ENCODE results near the gene NUAK2. TPM values are rescaled to one million over a fixed set of nuclear protein-coding genes. Genes with fewer than 3 reads are reported as not detected.

NUAK2 gene
- total RNA-seq, 3 donors from 2014 or later (not counting 1 experiment from before 2014, with no cell fraction given): 17.3 to 21.7 (median 21.5) TPM

DNA sequence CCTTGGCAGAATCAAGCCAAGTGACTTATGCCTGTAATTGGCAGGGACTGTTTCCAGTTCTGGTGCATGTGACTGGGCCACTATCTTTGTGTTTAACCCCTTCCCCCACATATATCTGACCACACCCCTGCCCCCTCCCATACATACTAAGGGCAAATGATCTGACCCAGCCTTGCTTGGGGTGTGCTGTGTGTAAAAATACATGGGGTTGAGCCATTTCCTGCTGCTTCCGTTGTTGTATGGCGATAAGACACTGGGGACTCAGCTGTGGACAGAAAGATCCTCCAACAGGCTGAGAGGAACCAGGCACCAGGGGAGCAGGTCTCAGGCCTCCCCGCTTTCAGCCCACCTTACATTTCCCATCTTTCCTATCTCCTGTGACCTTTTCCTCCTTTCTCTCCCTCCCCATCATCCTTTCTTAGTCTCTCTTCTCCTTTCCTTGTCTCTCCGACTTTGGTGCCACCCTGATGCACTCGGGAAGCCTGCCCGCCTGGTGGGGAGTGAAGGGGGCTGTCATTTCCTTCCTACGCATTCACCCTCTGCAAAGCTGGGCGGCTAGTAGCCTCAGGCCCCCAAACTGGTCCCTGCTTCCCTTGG lies 54.1 kb downstream of the NUAK2 start:
- Mint-ChIP-seq H3K4me1 (peaks cover 0 to 12% of the 10 kb centered on the region in 2 donors), H3K36me3 (no peaks in the 10 kb centered on the region), H3K27me3 (ENCODE audit: low read depth in 2 of 2) (peaks cover 0 to 5% of the 10 kb centered on the region in 2 donors), H3K27ac (no peak overlapping the region), H3K9me3 (no peaks in the 10 kb centered on the region), H3K4me3 (no peak overlapping the region)
- ATAC-seq: no peak
- peaks cover 11% of the 10 kb centered on the region for H3K4me1 ChIP-seq (ENCODE audit: control insufficient read depth, insufficient read depth, low read length)
- H3K4me3 ChIP-seq (ENCODE audit: low read length): no peak overlapping the region
- WGBS (ENCODE audit: insufficient coverage): 61% methylated on average over 7 of the region's 8 CpGs
- H3K27ac ChIP-seq (ENCODE audit: low read length): no peak overlapping the region
- no peaks in the 10 kb centered on the region for H3K9me3 ChIP-seq (ENCODE audit: control insufficient read depth, insufficient read depth, low read length)
- no peak for DNase-seq
- H3K27me3 ChIP-seq (ENCODE audit: control insufficient read depth, insufficient read depth, low read length): no peaks in the 10 kb centered on the region
- H3K36me3 ChIP-seq (ENCODE audit: control insufficient read depth, insufficient read depth, low read length): no peaks in the 10 kb centered on the region
- TF ChIP-seq, protein P1, sequence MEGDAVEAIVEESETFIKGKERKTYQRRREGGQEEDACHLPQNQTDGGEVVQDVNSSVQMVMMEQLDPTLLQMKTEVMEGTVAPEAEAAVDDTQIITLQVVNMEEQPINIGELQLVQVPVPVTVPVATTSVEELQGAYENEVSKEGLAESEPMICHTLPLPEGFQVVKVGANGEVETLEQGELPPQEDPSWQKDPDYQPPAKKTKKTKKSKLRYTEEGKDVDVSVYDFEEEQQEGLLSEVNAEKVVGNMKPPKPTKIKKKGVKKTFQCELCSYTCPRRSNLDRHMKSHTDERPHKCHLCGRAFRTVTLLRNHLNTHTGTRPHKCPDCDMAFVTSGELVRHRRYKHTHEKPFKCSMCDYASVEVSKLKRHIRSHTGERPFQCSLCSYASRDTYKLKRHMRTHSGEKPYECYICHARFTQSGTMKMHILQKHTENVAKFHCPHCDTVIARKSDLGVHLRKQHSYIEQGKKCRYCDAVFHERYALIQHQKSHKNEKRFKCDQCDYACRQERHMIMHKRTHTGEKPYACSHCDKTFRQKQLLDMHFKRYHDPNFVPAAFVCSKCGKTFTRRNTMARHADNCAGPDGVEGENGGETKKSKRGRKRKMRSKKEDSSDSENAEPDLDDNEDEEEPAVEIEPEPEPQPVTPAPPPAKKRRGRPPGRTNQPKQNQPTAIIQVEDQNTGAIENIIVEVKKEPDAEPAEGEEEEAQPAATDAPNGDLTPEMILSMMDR (IDR thresholded peaks at IDR 0.05): no peak
- intact Hi-C loops (cut with micrococcal nuclease): no loop called here

DNA sequence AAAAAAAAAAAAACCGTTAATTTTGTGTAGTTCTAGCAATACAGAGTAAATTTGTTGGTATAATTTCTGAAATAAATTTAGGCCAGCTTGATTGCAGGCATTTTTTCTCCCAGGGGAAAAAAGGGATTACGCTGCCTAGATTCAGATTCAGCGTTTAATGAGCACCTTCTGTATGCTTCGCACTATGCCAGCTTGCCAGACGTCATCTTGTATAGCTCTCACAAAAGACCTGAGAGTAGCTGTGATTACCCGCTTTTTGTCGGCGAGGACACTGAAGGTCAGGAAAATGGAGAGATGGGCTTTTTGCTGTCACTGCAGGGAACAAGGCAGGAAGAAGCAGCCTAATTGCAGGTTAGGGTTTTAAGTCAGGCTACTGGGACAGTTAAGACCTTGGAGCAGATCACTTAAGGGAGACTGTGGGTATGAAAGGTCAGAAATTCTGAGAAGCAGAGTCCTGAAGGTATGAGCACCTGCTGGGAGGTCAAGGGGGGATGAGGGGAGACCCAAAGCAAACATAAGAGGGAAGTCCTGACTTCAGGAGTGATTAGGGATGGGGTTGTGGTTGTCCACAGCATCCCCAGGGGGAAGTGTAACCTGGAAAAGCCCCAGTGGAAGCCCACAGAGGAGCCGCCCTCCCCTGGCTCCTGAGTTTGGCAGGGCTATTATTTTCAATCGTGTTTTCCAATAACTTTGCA lies 54.8 kb downstream of the NUAK2 start:
- Mint-ChIP-seq H3K36me3 (no peaks in the 10 kb centered on the region), H3K4me1 (peaks cover 0 to 15% of the 10 kb centered on the region in 2 donors), H3K27me3 (ENCODE audit: low read depth in 2 of 2) (peaks cover 0 to 8% of the 10 kb centered on the region in 2 donors), H3K9me3 (no peaks in the 10 kb centered on the region), H3K27ac (no peak overlapping the region), H3K4me3 (no peak overlapping the region)
- WGBS (ENCODE audit: insufficient coverage): 91% methylated on average over 10 of the region's 10 CpGs
- Histone ChIP-seq H3K9me3 (ENCODE audit: control insufficient read depth, insufficient read depth, low read length) (no peaks in the 10 kb centered on the region), H3K36me3 (ENCODE audit: control insufficient read depth, insufficient read depth, low read length) (no peaks in the 10 kb centered on the region), H3K27ac (ENCODE audit: low read length) (no peak overlapping the region), H3K27me3 (ENCODE audit: control insufficient read depth, insufficient read depth, low read length) (peaks cover 3% of the 10 kb centered on the region), H3K4me1 (ENCODE audit: control insufficient read depth, insufficient read depth, low read length) (peaks cover 14% of the 10 kb centered on the region), H3K4me3 (ENCODE audit: low read length) (no peak overlapping the region)
- intact Hi-C loops (cut with micrococcal nuclease): no loop called here
- DNase-seq (no peak), ATAC-seq (no peak)
- TF ChIP-seq, protein P1 (IDR thresholded peaks at IDR 0.05): no peak

DNA sequence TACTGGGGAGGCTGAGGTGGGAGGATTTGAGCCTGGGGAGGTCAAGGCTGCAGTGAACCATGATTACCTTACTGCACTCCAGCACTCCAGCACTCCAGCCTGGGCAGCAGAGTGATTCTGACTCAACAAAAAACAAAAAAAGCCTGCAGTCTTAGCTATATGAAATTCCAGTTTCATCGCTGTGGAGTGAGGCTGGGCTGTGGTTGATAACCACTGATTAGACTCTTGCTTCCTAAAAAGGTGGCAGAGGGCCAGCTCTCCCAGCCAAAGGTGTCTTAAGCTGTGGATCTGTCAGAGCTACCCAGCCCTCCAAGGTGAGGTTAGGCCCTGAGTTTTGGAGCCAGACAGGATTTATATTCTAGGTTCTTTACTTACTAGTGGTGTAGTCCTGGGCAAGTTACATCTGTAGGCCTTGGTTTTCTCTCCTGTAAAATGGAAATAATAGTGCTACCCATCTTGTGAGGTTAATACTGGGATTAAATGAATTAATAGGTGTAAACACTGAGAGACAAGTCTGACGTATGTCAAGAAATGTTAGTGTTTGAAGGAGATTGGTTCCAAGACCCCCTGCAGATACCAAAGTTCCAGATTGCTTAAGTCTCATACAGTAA lies 57.9 kb downstream of the NUAK2 start:
- intact Hi-C loops (cut with micrococcal nuclease): no loop called here
- H3K27me3 Mint-ChIP-seq (ENCODE audit: low read depth in 2 of 2): peaks cover 0 to 13% of the 10 kb centered on the region in 2 donors
- 69% methylated on average over 2 of the region's 2 CpGs for WGBS (ENCODE audit: insufficient coverage)
- H3K4me3 Mint-ChIP-seq: no peak overlapping the region
- DNase-seq (no peak), ATAC-seq (no peak)
- Histone ChIP-seq H3K27me3 (ENCODE audit: control insufficient read depth, insufficient read depth, low read length) (peaks cover 3% of the 10 kb centered on the region), H3K4me3 (ENCODE audit: low read length) (no peak overlapping the region), H3K36me3 (ENCODE audit: control insufficient read depth, insufficient read depth, low read length) (no peaks in the 10 kb centered on the region), H3K4me1 (ENCODE audit: control insufficient read depth, insufficient read depth, low read length) (peaks cover 14% of the 10 kb centered on the region), H3K9me3 (ENCODE audit: control insufficient read depth, insufficient read depth, low read length) (no peaks in the 10 kb centered on the region), H3K27ac (ENCODE audit: low read length) (no peak overlapping the region)
- H3K9me3 Mint-ChIP-seq: no peaks in the 10 kb centered on the region
- no peak overlapping the region for H3K27ac Mint-ChIP-seq
- no peaks in the 10 kb centered on the region for H3K36me3 Mint-ChIP-seq
- TF ChIP-seq, protein P1 (IDR thresholded peaks at IDR 0.05): no peak
- H3K4me1 Mint-ChIP-seq: peaks cover 0 to 18% of the 10 kb centered on the region in 2 donors

Data from natural killer cell (primary cell).